Adipocyte (in vitro differentiated cells): ENCODE measurements around the gene SLC4A4.
A peak's percentile ranks its signal among the peaks of the same experiment; 100 is the strongest.

Experiments used
- DNase-seq: peaks from one replicate; pipeline ENCODE4 v3.0.0-alpha.2; 2015; ENCODE audit warnings: low read depth
- H3K27me3 ChIP-seq: replicated peaks from 2 replicates; pipeline ENCODE4 v1.7.0; 2013; ENCODE audit warnings: mild to moderate bottlenecking, low read length, moderate library complexity; ENCODE audit not compliant: control insufficient read depth, insufficient read depth
- H3K36me3 ChIP-seq: 2 replicates; pipeline ENCODE4 v1.7.0; 2013; ENCODE audit warnings: low read length, mild to moderate bottlenecking, moderate library complexity; ENCODE audit not compliant: control insufficient read depth, insufficient read depth, severe bottlenecking
- H3K4me1 ChIP-seq: 2 replicates; pipeline ENCODE4 v1.7.0; 2013; ENCODE audit warnings: mild to moderate bottlenecking, low read length, moderate library complexity; ENCODE audit not compliant: control insufficient read depth, insufficient read depth
- H3K4me3 ChIP-seq: 2 replicates; pipeline ENCODE4 v1.7.0; 2013; ENCODE audit warnings: mild to moderate bottlenecking, low read length, moderate library complexity
- H3K9ac ChIP-seq: 2 replicates; pipeline ENCODE4 v1.7.0; 2013; ENCODE audit warnings: mild to moderate bottlenecking, low read length, moderate library complexity
- H3K9me3 ChIP-seq: 2 replicates; pipeline ENCODE4 v1.7.0; 2013; ENCODE audit warnings: mild to moderate bottlenecking, low read length, moderate library complexity; ENCODE audit not compliant: control insufficient read depth

Gene SLC4A4

GRCh38 chr4:71304289-71304850 lies 34.5 kb upstream of the SLC4A4 start:
- peak; percentile 13 for DNase-seq
- Histone ChIP-seq H3K4me1 (peaks cover 10% of the 10 kb centered on the region), H3K9me3 (no peaks in the 10 kb centered on the region), H3K27me3 (no peaks in the 10 kb centered on the region), H3K36me3 (no peaks in the 10 kb centered on the region), H3K4me3 (no peak overlapping the region), H3K9ac (no peak overlapping the region)

GRCh38 chr4:71307729-71308128 lies 31.1 kb upstream of the SLC4A4 start:
- H3K9ac ChIP-seq = no peak overlapping the region
- no peaks in the 10 kb centered on the region for H3K36me3 ChIP-seq
- no peaks in the 10 kb centered on the region for H3K9me3 ChIP-seq

GRCh38 chr4:71322425-71322824 lies 16.4 kb upstream of the SLC4A4 start:
- H3K27me3 ChIP-seq = no peaks in the 10 kb centered on the region
- no peak overlapping the region for H3K9ac ChIP-seq
- H3K36me3 ChIP-seq = no peaks in the 10 kb centered on the region
- no peak overlapping the region for H3K4me3 ChIP-seq
- H3K9me3 ChIP-seq = no peaks in the 10 kb centered on the region
- DNase-seq = peak; percentile 65
- peaks cover 10% of the 10 kb centered on the region for H3K4me1 ChIP-seq

More at GRCh38 chr4:71307729-71308128, 31.1 kb upstream of the SLC4A4 start:
- Histone ChIP-seq H3K4me1 (peaks cover 10% of the 10 kb centered on the region), H3K27me3 (no peaks in the 10 kb centered on the region), H3K4me3 (no peak overlapping the region)
- DNase-seq = no peak

DNA sequence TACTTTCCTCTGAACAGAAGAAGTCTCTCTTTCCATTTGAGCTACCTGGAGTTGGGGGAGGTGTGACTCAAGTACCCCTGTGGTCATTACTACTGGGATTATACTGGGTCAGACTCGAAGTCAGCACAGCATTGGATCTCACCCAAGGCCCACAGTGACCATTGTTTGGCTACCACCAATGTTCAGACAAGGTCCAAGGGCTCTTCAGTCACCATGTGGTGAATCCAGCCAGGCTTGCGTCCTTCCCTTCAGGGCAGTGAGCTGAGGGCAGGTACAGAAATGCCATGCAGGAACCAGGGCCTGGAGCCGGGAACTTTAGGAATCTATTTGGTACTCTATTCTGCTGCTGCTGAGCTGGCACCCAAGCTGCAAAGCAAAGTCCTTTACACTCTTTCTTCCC lies 5.5 kb upstream of the SLC4A4 start:
- Histone ChIP-seq H3K4me3 (no peak overlapping the region), H3K27me3 (no peaks in the 10 kb centered on the region), H3K9ac (no peak overlapping the region), H3K36me3 (no peaks in the 10 kb centered on the region), H3K9me3 (no peaks in the 10 kb centered on the region), H3K4me1 (no peaks in the 10 kb centered on the region)
- no peak for DNase-seq

- Histone ChIP-seq H3K4me3 (no peak overlapping the region), H3K9ac (no peak overlapping the region), H3K36me3 (no peaks in the 10 kb centered on the region)
Measured at GRCh38 chr4:71333960-71334359, 4.9 kb upstream of the SLC4A4 start.

DNA sequence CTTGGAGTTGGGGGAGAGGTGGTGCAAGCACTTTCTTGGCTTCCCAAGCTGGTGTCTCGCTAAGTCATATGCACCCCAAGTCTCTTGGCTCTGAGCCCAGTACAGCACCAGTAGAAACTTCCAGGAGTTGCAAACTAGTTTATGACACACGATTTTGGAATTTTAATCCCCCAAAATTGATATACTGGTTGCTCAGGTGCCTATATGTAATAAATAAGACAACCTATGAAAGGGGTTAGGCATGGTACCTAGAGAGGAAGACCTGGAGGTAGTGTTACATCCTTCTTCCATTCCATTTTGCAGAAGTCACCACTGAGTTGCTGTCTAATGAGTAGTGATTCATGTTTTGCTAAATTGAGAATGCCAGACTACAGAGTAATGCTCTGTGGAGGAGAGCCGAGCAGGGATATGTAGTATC lies 4.3 kb upstream of the SLC4A4 start:
- DNase-seq = peak; percentile 26
- Histone ChIP-seq H3K9me3 (no peaks in the 10 kb centered on the region), H3K9ac (no peak overlapping the region), H3K4me3 (no peak overlapping the region), H3K27me3 (no peaks in the 10 kb centered on the region), H3K36me3 (no peaks in the 10 kb centered on the region), H3K4me1 (no peaks in the 10 kb centered on the region)

More at GRCh38 chr4:71333960-71334359, 4.9 kb upstream of the SLC4A4 start:
- no peaks in the 10 kb centered on the region for H3K27me3 ChIP-seq
- H3K4me1 ChIP-seq = no peaks in the 10 kb centered on the region
- no peaks in the 10 kb centered on the region for H3K9me3 ChIP-seq
- no peak for DNase-seq

GRCh38 chr4:71343670-71344466 lies 5.0 kb downstream of the SLC4A4 start:
- peaks cover 13% of the 10 kb centered on the region for H3K4me1 ChIP-seq
- no peaks in the 10 kb centered on the region for H3K27me3 ChIP-seq
- DNase-seq = no peak
- no peaks in the 10 kb centered on the region for H3K36me3 ChIP-seq
- no peaks in the 10 kb centered on the region for H3K9me3 ChIP-seq
- no peak overlapping the region for H3K9ac ChIP-seq
- H3K4me3 ChIP-seq = no peak overlapping the region

GRCh38 chr4:71346710-71347109 lies 7.9 kb downstream of the SLC4A4 start:
- peak; percentile 7 for DNase-seq
- no peaks in the 10 kb centered on the region for H3K36me3 ChIP-seq
- H3K27me3 ChIP-seq = no peaks in the 10 kb centered on the region
- H3K9me3 ChIP-seq = no peaks in the 10 kb centered on the region
- peaks cover 13% of the 10 kb centered on the region for H3K4me1 ChIP-seq
- H3K9ac ChIP-seq = no peak overlapping the region
- H3K4me3 ChIP-seq = peak overlapping the region; percentile 43

GRCh38 chr4:71348586-71348985 lies 9.8 kb downstream of the SLC4A4 start:
- Histone ChIP-seq H3K27me3 (no peaks in the 10 kb centered on the region), H3K9ac (no peak overlapping the region)

GRCh38 chr4:71355045-71355444 lies 16.2 kb downstream of the SLC4A4 start:
- Histone ChIP-seq H3K4me3 (no peak overlapping the region), H3K36me3 (no peaks in the 10 kb centered on the region), H3K27me3 (no peaks in the 10 kb centered on the region), H3K9ac (no peak overlapping the region), H3K4me1 (no peaks in the 10 kb centered on the region), H3K9me3 (no peaks in the 10 kb centered on the region)
- DNase-seq = no peak

More at GRCh38 chr4:71348586-71348985, 9.8 kb downstream of the SLC4A4 start:
- H3K36me3 ChIP-seq = no peaks in the 10 kb centered on the region
- H3K4me1 ChIP-seq = peaks cover 13% of the 10 kb centered on the region
- no peaks in the 10 kb centered on the region for H3K9me3 ChIP-seq
- no peak overlapping the region for H3K4me3 ChIP-seq
- no peak for DNase-seq

DNA sequence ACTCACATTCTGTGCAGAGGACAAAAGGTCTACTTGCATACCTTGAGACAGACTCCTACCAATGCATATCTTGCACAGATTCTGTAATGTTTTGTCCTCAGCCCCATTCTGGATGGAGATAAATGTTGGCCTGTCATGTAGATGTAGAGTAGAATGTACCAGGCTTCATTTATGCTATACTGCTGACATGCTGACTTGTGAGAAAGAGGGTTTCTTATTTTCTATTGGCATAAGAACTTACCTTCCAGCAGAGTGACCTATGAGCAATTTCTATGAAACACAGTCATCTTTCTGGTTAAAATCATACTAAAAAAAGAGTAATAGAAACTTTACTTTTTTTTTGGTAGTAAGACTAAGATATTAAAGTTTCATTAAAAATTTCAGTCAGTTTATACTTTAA lies 17.2 kb downstream of the SLC4A4 start:
- DNase-seq = no peak
- Histone ChIP-seq H3K4me3 (no peak overlapping the region), H3K9ac (no peak overlapping the region), H3K9me3 (no peaks in the 10 kb centered on the region), H3K27me3 (no peaks in the 10 kb centered on the region), H3K36me3 (no peaks in the 10 kb centered on the region), H3K4me1 (no peaks in the 10 kb centered on the region)
